WERI-Rb-1 (cell line): ENCODE data around the gene BRSK2.
"Not testable (repeated sequence)": the region's sequence is repeated elsewhere in the genome, so short reads cannot be mapped to it uniquely, and the experiment has no call there.

Experiments
- DNase-seq: peaks from one replicate; pipeline ENCODE4 v3.0.0-alpha.2; 2020
- H3K27ac ChIP-seq: fragments of 250-450 bp; sonication (Bioruptor Pico); 2 replicates; pipeline ENCODE4 v1.5.1; 2020; ENCODE audit warnings: mild to moderate bottlenecking, moderate library complexity
- H3K27me3 ChIP-seq: fragments of 250-450 bp; sonication (Bioruptor Pico); 2 replicates; pipeline ENCODE4 v1.5.1; 2021; ENCODE audit warnings: mild to moderate bottlenecking, low read depth, moderate library complexity; ENCODE audit not compliant: insufficient read depth, severe bottlenecking
- H3K36me3 ChIP-seq: fragments of 250-450 bp; sonication (Bioruptor Pico); 2 replicates; pipeline ENCODE4 v1.5.1; 2020; ENCODE audit warnings: mild to moderate bottlenecking, moderate library complexity
- H3K4me3 ChIP-seq: 2 replicates; pipeline ENCODE4 v1.5.1; 2011; ENCODE audit warnings: low read depth, mild to moderate bottlenecking, control low read depth, low read length
- H3K9me3 ChIP-seq: fragments of 250-450 bp; sonication (Bioruptor Pico); 2 replicates; pipeline ENCODE4 v1.5.1; 2021; ENCODE audit warnings: mild to moderate bottlenecking, moderate library complexity; ENCODE audit not compliant: severe bottlenecking
- TF ChIP-seq, protein P1 (sequence below): IDR thresholded peaks from 2 replicates; pipeline ENCODE4 v1.5.1; 2011; ENCODE audit warnings: low read depth, mild to moderate bottlenecking, control low read depth, inconsistent platforms, low read length

BRSK2 gene

DNA sequence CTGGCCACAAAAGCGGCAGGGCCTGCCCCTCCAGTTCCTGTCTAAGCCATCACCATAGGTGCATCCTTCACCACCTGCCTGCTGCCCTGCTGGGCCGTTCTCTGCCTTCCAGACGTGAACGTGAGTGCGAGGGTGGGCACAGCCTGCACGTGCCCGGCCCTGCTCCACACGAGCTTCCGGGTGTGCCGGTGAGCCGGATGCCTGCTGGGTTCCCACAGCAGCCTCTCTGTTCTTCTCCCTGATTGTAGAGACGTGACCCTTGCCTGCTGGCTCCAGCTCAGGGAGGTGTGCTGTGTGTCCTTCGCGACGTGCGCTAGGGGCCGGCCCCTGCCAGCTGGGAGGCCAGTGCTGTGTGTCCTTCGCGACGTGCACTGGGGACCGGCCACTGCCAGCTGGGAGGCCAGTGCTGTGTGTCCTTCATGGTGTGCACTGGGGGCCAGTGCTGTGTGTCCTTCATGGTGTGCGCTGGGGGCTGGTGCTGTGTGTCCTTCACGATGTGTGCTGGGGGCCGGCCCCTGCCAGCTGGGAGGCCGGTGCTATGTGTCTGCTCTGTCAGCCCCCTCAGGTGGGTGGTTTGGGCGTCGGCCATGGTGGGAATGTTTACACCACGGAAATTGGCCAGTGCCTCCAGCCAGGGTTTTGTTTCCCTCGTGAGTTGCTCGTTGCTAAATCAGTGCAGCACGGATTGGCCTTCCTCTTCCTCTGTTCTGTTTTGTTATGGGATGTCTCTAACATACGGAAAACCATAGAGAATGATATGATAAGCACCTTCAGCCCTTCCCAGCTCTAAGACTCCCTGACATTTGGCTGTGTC, 35.4 kb upstream of the BRSK2 start:
- DNase-seq: no peak
- Histone ChIP-seq H3K27ac (no peak overlapping the region), H3K27me3 (no peaks in the 10 kb centered on the region), H3K9me3 (no peaks in the 10 kb centered on the region), H3K4me3 (no peak overlapping the region), H3K36me3 (no peaks in the 10 kb centered on the region)
- TF ChIP-seq, protein P1, sequence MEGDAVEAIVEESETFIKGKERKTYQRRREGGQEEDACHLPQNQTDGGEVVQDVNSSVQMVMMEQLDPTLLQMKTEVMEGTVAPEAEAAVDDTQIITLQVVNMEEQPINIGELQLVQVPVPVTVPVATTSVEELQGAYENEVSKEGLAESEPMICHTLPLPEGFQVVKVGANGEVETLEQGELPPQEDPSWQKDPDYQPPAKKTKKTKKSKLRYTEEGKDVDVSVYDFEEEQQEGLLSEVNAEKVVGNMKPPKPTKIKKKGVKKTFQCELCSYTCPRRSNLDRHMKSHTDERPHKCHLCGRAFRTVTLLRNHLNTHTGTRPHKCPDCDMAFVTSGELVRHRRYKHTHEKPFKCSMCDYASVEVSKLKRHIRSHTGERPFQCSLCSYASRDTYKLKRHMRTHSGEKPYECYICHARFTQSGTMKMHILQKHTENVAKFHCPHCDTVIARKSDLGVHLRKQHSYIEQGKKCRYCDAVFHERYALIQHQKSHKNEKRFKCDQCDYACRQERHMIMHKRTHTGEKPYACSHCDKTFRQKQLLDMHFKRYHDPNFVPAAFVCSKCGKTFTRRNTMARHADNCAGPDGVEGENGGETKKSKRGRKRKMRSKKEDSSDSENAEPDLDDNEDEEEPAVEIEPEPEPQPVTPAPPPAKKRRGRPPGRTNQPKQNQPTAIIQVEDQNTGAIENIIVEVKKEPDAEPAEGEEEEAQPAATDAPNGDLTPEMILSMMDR: no peak

DNA sequence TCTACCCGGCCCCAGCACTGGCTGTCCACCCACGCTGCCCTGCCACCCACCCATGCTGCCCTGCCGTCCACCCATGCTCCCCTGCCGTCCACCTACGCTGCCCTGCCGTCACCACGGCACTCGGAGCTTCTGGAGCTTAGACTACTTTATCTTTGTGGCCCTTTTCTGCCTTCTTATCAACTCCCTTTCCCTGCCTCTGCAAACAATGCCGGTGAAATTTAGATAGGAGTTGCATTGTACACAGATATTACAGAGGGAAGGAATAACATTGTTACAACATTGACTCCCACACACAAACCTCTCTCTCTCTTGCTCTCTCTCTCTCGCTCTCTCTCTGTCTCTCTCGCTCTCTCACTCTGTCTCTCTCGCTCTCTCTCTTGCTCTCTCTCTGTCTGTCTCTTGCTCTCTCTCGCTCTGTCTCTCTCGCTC, 33.7 kb upstream of the BRSK2 start:
- Histone ChIP-seq H3K27ac (no peak overlapping the region), H3K4me3 (no peak overlapping the region), H3K27me3 (no peaks in the 10 kb centered on the region), H3K36me3 (no peaks in the 10 kb centered on the region), H3K9me3 (no peaks in the 10 kb centered on the region)
- TF ChIP-seq, protein P1: no peak
- no peak for DNase-seq

- no peaks in the 10 kb centered on the region for H3K36me3 ChIP-seq
- no peaks in the 10 kb centered on the region for H3K9me3 ChIP-seq
- no peak overlapping the region for H3K27ac ChIP-seq
- no peak for DNase-seq
- H3K27me3 ChIP-seq: no peaks in the 10 kb centered on the region
- H3K4me3 ChIP-seq: no peak overlapping the region
- TF ChIP-seq, protein P1: no peak
These were observed 33.2 kb upstream of the BRSK2 start for GRCh38 chr11:1356478-1356960.

DNA sequence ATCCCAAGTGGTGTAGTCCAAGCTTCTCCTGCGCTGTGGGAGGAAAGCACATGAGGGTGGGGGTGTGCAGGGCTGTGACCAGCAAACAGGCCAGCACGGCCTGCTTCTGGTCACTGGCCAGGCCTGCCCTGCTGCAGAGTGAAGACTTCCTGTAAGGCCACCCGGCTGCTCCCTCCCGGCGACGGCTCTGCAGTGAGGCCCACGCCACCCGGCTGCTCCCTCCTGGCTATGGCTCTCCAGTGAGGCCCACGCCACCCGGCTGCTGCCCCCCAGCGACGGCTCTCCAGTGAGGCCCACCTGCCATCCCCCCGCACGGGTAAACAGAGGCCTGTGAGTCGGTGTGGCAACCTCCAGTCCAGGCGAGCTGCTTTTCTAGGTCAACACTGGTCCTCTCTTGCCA, 31.4 kb upstream of the BRSK2 start:
- H3K27ac ChIP-seq: no peak overlapping the region
- H3K27me3 ChIP-seq: no peaks in the 10 kb centered on the region
- no peak overlapping the region for H3K4me3 ChIP-seq
- TF ChIP-seq, protein P1: no peak
- peaks cover 6% of the 10 kb centered on the region for H3K9me3 ChIP-seq
- no peak for DNase-seq
- no peaks in the 10 kb centered on the region for H3K36me3 ChIP-seq

GRCh38 chr11:1358931-1359330, 30.8 kb upstream of the BRSK2 start:
- H3K9me3 ChIP-seq: peaks cover 12% of the 10 kb centered on the region
- H3K27me3 ChIP-seq, H3K36me3 ChIP-seq, DNase-seq, H3K27ac ChIP-seq, H3K4me3 ChIP-seq: not testable (repeated sequence)

- TF ChIP-seq, protein P1: no peak
- no peaks in the 10 kb centered on the region for H3K36me3 ChIP-seq
- no peak overlapping the region for H3K4me3 ChIP-seq
- H3K27ac ChIP-seq: no peak overlapping the region
- H3K27me3 ChIP-seq: peaks cover 2% of the 10 kb centered on the region
- H3K9me3 ChIP-seq: peaks cover 18% of the 10 kb centered on the region
- DNase-seq: no peak
These were observed 30.2 kb upstream of the BRSK2 start for GRCh38 chr11:1359556-1359955.
